ENCODE measurements around the gene ECM2. TPM values are rescaled to one million over a fixed set of nuclear protein-coding genes. Genes with fewer than 3 reads are reported as not detected.

The ECM2 gene
- total and polyA plus RNA-seq, 2 of the 13 experiments (the other 11 are each of a cell fraction or from before 2014, with no cell fraction given): 0.37 TPM; not detected in 1

- BruUV-seq (replicated peaks): no TSS peak
- POLR2A ChIA-PET: no interaction called here
- FAIRE-seq: no peak
- H3K4me2 ChIP-seq (ENCODE audit: low read depth, low read length): no peak overlapping the region
- peaks cover 14% of the 10 kb centered on the region for H3K4me1 ChIP-seq (ENCODE audit: insufficient read depth, low read length)
- TF ChIP-seq, protein P1, sequence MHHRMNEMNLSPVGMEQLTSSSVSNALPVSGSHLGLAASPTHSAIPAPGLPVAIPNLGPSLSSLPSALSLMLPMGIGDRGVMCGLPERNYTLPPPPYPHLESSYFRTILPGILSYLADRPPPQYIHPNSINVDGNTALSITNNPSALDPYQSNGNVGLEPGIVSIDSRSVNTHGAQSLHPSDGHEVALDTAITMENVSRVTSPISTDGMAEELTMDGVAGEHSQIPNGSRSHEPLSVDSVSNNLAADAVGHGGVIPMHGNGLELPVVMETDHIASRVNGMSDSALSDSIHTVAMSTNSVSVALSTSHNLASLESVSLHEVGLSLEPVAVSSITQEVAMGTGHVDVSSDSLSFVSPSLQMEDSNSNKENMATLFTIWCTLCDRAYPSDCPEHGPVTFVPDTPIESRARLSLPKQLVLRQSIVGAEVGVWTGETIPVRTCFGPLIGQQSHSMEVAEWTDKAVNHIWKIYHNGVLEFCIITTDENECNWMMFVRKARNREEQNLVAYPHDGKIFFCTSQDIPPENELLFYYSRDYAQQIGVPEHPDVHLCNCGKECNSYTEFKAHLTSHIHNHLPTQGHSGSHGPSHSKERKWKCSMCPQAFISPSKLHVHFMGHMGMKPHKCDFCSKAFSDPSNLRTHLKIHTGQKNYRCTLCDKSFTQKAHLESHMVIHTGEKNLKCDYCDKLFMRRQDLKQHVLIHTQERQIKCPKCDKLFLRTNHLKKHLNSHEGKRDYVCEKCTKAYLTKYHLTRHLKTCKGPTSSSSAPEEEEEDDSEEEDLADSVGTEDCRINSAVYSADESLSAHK (CRISPR knock-in tag; IDR thresholded peaks at IDR 0.05; ENCODE audit: borderline replicate concordance): no peak
- TF ChIP-seq ZNF720 (CRISPR knock-in tag; IDR thresholded peaks at IDR 0.05) (no peak), EED (CRISPR knock-in tag; IDR thresholded peaks at IDR 0.05) (no peak), ZNF556 (CRISPR knock-in tag; IDR thresholded peaks at IDR 0.05; ENCODE audit: borderline replicate concordance) (no peak), STAT5B (CRISPR knock-in tag; IDR thresholded peaks at IDR 0.05) (no peak), SP5 (CRISPR knock-in tag; IDR thresholded peaks at IDR 0.05; ENCODE audit: borderline replicate concordance, low read depth) (no peak), SNRNP70 (IDR thresholded peaks at IDR 0.05; ENCODE audit: low read depth, low read length) (no peak), NPAS2 (CRISPR knock-in tag; IDR thresholded peaks at IDR 0.05; ENCODE audit: borderline replicate concordance) (no peak), RBM22 (optimal IDR thresholded peaks at IDR 0.05; ENCODE audit: low read length) (no peak), BCL6 (CRISPR knock-in tag; IDR thresholded peaks at IDR 0.05) (no peak)
- TF ChIP-seq, protein P2, sequence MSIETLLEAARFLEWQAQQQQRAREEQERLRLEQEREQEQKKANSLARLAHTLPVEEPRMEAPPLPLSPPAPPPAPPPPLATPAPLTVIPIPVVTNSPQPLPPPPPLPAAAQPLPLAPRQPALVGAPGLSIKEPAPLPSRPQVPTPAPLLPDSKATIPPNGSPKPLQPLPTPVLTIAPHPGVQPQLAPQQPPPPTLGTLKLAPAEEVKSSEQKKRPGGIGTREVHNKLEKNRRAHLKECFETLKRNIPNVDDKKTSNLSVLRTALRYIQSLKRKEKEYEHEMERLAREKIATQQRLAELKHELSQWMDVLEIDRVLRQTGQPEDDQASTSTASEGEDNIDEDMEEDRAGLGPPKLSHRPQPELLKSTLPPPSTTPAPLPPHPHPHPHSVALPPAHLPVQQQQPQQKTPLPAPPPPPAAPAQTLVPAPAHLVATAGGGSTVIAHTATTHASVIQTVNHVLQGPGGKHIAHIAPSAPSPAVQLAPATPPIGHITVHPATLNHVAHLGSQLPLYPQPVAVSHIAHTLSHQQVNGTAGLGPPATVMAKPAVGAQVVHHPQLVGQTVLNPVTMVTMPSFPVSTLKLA (IDR thresholded peaks at IDR 0.05): no peak
- TF ChIP-seq, protein P3, sequence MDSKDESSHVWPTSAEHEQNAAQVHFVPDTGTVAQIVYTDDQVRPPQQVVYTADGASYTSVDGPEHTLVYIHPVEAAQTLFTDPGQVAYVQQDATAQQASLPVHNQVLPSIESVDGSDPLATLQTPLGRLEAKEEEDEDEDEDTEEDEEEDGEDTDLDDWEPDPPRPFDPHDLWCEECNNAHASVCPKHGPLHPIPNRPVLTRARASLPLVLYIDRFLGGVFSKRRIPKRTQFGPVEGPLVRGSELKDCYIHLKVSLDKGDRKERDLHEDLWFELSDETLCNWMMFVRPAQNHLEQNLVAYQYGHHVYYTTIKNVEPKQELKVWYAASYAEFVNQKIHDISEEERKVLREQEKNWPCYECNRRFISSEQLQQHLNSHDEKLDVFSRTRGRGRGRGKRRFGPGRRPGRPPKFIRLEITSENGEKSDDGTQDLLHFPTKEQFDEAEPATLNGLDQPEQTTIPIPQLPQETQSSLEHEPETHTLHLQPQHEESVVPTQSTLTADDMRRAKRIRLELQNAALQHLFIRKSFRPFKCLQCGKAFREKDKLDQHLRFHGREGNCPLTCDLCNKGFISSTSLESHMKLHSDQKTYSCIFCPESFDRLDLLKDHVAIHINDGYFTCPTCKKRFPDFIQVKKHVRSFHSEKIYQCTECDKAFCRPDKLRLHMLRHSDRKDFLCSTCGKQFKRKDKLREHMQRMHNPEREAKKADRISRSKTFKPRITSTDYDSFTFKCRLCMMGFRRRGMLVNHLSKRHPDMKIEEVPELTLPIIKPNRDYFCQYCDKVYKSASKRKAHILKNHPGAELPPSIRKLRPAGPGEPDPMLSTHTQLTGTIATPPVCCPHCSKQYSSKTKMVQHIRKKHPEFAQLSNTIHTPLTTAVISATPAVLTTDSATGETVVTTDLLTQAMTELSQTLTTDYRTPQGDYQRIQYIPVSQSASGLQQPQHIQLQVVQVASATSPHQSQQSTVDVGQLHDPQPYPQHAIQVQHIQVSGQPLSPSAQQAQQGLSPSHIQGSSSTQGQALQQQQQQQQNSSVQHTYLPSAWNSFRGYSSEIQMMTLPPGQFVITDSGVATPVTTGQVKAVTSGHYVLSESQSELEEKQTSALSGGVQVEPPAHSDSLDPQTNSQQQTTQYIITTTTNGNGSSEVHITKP (CRISPR knock-in tag; IDR thresholded peaks at IDR 0.05; ENCODE audit: low read depth): no peak
- in situ Hi-C loops (cut with HindIII; ENCODE audit: extremely low pct_ligation_motif_present, low pct_unique_long_range_greater_than_20kb): no loop called here
- no peak for ATAC-seq
- intact Hi-C loops (cut with micrococcal nuclease; ENCODE audit: unreplicated experiment): no loop called here
- WGBS (ENCODE audit: low lambda C conversion rate): over 99% methylated on average over 5 of the region's 5 CpGs
- CTCF ChIA-PET (ENCODE audit: low intra/inter-chr PET ratio, low total read pairs): no interaction called here
- DNase-seq (ENCODE audit: low spot score): no peak
- H3K27ac ChIP-seq (ENCODE audit: extremely low read length, insufficient read depth, low read length): no peak overlapping the region
- H2AFZ ChIP-seq (ENCODE audit: low read length): no peak overlapping the region
- H3K79me2 ChIP-seq (ENCODE audit: insufficient read depth, low read length): no peaks in the 10 kb centered on the region
- H3K36me3 ChIP-seq (replicated peaks in 1 of 2; ENCODE audit: control insufficient read depth in 1 of 2, insufficient read depth in 2 of 2, low read length in 2 of 2): no peaks in the 10 kb centered on the region
- no peak overlapping the region for H3K4me3 ChIP-seq (replicated peaks in 1 of 3; ENCODE audit: insufficient read depth in 1 of 3, low read depth in 2 of 3, low read length in 3 of 3)
- H3K9me3 ChIP-seq (ENCODE audit: low read length): no peaks in the 10 kb centered on the region
- H3K9ac ChIP-seq (ENCODE audit: insufficient read depth, low read depth, low read length): no peak overlapping the region
- no peaks in the 10 kb centered on the region for H4K20me1 ChIP-seq (ENCODE audit: insufficient read depth, low read length)
- no peaks in the 10 kb centered on the region for H3K27me3 ChIP-seq (ENCODE audit: control insufficient read depth in 1 of 2, insufficient read depth in 2 of 2, low read length in 2 of 2)
Observed at GRCh38 chr9:92525306-92525705, 10.5 kb downstream of the ECM2 start.

Data from HepG2 (cell line).